DOHH2 (cell line): Measurements from ENCODE around the gene WAC.

ENCODE experiments used
- CTCF ChIP-seq: fragments of 200-600 bp; sonication (generic); IDR thresholded peaks from one replicate; pipeline ENCODE4 v1.5.1; 2014; ENCODE audit warnings: antibody characterized with exemption, mild to moderate bottlenecking, low read depth, low read length; ENCODE audit not compliant: poor library complexity, severe bottlenecking
- EZH2phosphoT487 ChIP-seq: fragments of 200-600 bp; sonication (generic); IDR thresholded peaks from 2 replicates; pipeline ENCODE4 v1.6.1; 2017; ENCODE audit warnings: borderline replicate concordance, mild to moderate bottlenecking, antibody characterized with exemption, low read length, moderate library complexity, mixed read lengths

- TF ChIP-seq CTCF (no peak), EZH2phosphoT487 (no peak)
These were observed 67.1 kb downstream of the WAC start for GRCh38 chr10:28600056-28600455.
